NB4 (cell line): ENCODE data around the gene TCN2.
A peak's percentile ranks its signal among the peaks of the same experiment; 100 is the strongest.

Experiments
- DNase-seq: peaks from one replicate; pipeline ENCODE4 v3.0.0; 2010; ENCODE audit warnings: low read depth
- H3K4me3 ChIP-seq: one replicate; pipeline ENCODE4 v1.5.1; 2011; ENCODE audit warnings: mild to moderate bottlenecking, low read depth, low read length, moderate library complexity
- MAX ChIP-seq: IDR thresholded peaks from 2 replicates; pipeline ENCODE4 v1.6.1; 2011; ENCODE audit warnings: low read depth, low read length
- MYC ChIP-seq: IDR thresholded peaks from 2 replicates; pipeline ENCODE4 v1.6.1; 2011; ENCODE audit warnings: low read depth, low read length
- POLR2A ChIP-seq: IDR thresholded peaks from 2 replicates; pipeline ENCODE4 v1.6.1; 2011; ENCODE audit warnings: mild to moderate bottlenecking; ENCODE audit not compliant: insufficient read length; ENCODE audit errors: extremely low read depth
- TF ChIP-seq, protein P1 (sequence below): IDR thresholded peaks from one replicate; pipeline ENCODE4 v1.5.1; 2012; ENCODE audit warnings: low read depth, low read length

TCN2 gene

DNA sequence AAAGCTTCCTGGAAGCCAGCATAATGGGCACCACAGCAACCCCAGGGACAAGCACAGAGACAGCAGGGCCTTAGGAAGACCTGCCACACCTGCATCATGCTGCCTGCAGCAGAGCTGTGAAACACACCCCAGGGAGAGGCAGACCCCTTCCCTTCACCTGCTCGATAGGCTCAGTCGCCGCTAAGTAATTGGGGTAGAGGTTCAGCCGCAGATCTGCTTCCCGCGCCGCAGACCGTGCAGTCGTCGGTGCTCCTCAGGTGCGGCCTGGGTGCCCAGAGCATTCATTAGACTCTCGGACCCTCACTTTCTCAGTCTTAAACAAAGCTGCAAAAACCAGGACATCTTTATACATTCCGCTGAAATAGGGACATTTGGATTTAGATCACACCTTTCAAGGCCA, 57.8 kb downstream of the TCN2 start:
- DNase-seq = no peak
- TF ChIP-seq MYC = no peak
- TF ChIP-seq POLR2A = no peak
- no peak for TF ChIP-seq MAX
- TF ChIP-seq, protein P1, sequence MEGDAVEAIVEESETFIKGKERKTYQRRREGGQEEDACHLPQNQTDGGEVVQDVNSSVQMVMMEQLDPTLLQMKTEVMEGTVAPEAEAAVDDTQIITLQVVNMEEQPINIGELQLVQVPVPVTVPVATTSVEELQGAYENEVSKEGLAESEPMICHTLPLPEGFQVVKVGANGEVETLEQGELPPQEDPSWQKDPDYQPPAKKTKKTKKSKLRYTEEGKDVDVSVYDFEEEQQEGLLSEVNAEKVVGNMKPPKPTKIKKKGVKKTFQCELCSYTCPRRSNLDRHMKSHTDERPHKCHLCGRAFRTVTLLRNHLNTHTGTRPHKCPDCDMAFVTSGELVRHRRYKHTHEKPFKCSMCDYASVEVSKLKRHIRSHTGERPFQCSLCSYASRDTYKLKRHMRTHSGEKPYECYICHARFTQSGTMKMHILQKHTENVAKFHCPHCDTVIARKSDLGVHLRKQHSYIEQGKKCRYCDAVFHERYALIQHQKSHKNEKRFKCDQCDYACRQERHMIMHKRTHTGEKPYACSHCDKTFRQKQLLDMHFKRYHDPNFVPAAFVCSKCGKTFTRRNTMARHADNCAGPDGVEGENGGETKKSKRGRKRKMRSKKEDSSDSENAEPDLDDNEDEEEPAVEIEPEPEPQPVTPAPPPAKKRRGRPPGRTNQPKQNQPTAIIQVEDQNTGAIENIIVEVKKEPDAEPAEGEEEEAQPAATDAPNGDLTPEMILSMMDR = no peak
- no peak overlapping the region for H3K4me3 ChIP-seq

GRCh38 chr22:30665266-30665665, 58.3 kb downstream of the TCN2 start:
- DNase-seq = no peak
- no peak overlapping the region for H3K4me3 ChIP-seq
- TF ChIP-seq POLR2A (no peak), MAX (no peak), MYC (no peak)
- TF ChIP-seq, protein P1 = no peak

DNA sequence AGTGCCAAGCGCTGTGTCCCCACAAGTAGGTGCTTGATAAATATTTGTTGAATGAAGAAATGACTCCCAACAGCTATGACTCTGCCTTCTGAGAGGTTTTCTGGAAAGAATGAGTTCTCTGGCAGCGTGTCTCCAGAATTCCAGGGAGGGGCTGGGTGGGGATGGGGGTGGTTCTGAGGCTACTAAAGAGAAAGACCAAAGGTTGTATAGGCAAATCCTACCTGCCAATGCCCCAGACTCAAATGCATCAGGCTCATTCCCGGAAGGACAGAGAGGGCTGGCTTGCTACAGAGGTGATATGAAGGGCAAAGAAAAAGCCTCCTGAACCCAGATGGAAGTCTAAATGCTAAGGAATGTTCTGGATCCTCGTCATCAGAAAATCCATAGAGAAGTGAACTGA, 58.8 kb downstream of the TCN2 start:
- H3K4me3 ChIP-seq = no peak overlapping the region
- TF ChIP-seq MAX = no peak
- no peak for TF ChIP-seq POLR2A
- TF ChIP-seq, protein P1 = no peak
- TF ChIP-seq MYC = no peak
- DNase-seq = no peak

DNA sequence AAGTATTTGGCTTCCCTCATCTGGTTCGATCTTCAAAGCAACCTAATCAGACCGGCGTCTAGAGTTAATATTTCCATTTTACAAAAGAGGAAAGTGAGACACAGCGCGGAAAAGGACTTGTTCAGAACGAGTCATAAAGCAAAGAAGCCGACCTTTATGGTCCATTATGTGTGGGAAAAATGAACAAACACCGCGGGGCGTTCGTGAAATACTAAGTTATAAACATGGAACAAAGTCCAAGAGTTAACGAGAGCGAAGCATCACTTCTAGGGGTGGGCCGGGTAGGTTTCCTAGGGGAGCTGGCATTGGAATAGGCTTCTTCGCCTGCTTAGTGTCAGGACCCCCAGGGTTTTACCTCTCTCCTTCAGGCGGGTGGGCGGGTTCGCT, 60.1 kb downstream of the TCN2 start:
- H3K4me3 ChIP-seq = peak overlapping the region; percentile 66
- peak; percentile 11 for DNase-seq
- TF ChIP-seq, protein P1 = no peak
- no peak for TF ChIP-seq MYC

- peak; percentile 89 for DNase-seq
- no peak for TF ChIP-seq MYC
- peak; percentile 61; the same call in 1 of the 2 replicates for TF ChIP-seq MAX
- TF ChIP-seq, protein P1 = peak; percentile 15
- peak; percentile 41 for TF ChIP-seq POLR2A
- peak within 1 kb of the TSS; percentile 66 for H3K4me3 ChIP-seq
These were observed 60.8 kb downstream of the TCN2 start, which contains the start of gene DUSP18 for GRCh38 chr22:30667494-30668385. TSS of gene DUSP18 (minus strand) at chr22:30667875. CDS start at chr22:30664003, 3,872 bp downstream.

GRCh38 chr22:30668386-30668710, 61.4 kb downstream of the TCN2 start:
- TF ChIP-seq, protein P1 = no peak
- TF ChIP-seq MYC (no peak), MAX (no peak), POLR2A (no peak)
- H3K4me3 ChIP-seq = peak overlapping the region; percentile 66
- DNase-seq = no peak
